D721Med (cell line): Measurements from ENCODE around the gene SLC38A5.

Source experiments
- DNase-seq: peaks from one replicate; pipeline ENCODE4 v3.0.0; 2011; ENCODE audit warnings: low spot score; ENCODE audit not compliant: insufficient read length
- FAIRE-seq: peaks from 2 replicates; lab custom pipeline; 2011; peaks lifted over from hg19 to GRCh38; lab: Jason Lieb, UNC
- TF ChIP-seq, protein P1 (sequence below): IDR thresholded peaks from 2 replicates; pipeline ENCODE4 v1.5.1; 2012; ENCODE audit warnings: mild to moderate bottlenecking, control low read depth; ENCODE audit not compliant: insufficient read depth; ENCODE audit errors: missing control alignments

Gene SLC38A5

GRCh38 chrX:48461830-48462229, 8.2 kb downstream of the SLC38A5 start:
- TF ChIP-seq, protein P1, sequence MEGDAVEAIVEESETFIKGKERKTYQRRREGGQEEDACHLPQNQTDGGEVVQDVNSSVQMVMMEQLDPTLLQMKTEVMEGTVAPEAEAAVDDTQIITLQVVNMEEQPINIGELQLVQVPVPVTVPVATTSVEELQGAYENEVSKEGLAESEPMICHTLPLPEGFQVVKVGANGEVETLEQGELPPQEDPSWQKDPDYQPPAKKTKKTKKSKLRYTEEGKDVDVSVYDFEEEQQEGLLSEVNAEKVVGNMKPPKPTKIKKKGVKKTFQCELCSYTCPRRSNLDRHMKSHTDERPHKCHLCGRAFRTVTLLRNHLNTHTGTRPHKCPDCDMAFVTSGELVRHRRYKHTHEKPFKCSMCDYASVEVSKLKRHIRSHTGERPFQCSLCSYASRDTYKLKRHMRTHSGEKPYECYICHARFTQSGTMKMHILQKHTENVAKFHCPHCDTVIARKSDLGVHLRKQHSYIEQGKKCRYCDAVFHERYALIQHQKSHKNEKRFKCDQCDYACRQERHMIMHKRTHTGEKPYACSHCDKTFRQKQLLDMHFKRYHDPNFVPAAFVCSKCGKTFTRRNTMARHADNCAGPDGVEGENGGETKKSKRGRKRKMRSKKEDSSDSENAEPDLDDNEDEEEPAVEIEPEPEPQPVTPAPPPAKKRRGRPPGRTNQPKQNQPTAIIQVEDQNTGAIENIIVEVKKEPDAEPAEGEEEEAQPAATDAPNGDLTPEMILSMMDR, result no peak
- DNase-seq (no peak), FAIRE-seq (no peak)

DNA sequence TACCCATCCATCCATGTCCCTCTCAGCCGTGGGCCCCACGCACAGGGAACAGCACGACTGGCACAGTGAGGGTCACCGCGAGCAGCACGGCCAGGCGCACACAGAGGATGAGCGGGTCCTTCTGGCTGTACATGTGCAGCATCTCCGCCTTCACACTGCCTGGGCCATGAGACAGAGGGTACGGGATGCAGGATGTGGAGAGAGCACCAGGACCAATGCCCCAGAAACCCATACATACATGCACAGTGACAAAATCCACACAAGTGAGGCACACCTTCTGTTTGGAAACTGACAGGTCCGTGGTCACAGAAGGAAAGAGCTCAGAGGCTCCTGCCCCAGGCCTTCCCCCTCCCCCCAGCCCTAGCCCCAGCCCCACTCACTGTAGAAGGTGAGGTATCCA, 9.5 kb downstream of the SLC38A5 start:
- FAIRE-seq, result no peak
- no peak for DNase-seq
- TF ChIP-seq, protein P1, result no peak

- DNase-seq (no peak), FAIRE-seq (no peak)
- TF ChIP-seq, protein P1, result no peak
Measured at GRCh38 chrX:48460031-48460430, 10.0 kb downstream of the SLC38A5 start.

DNA sequence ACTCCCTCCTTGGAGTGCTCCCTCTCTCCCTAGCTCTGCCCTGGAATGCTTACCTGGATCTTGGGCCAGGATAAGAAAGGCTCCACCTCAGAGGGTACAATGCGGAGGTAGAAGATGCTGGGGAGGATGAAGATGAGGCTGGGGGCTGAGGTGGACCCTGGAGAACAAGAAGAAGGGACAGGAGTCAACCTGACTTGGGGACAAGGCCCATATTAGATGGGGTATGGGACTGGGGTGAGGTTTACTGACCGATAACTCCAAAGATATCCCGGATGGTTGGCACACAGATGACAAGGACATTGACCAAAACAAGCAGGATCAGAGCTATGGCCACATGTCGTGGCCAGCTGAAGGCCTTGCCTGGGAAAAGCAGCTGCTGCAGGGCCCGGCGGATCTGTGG, 10.6 kb downstream of the SLC38A5 start:
- FAIRE-seq, result no peak
- DNase-seq, result no peak
- TF ChIP-seq, protein P1, result no peak

DNA sequence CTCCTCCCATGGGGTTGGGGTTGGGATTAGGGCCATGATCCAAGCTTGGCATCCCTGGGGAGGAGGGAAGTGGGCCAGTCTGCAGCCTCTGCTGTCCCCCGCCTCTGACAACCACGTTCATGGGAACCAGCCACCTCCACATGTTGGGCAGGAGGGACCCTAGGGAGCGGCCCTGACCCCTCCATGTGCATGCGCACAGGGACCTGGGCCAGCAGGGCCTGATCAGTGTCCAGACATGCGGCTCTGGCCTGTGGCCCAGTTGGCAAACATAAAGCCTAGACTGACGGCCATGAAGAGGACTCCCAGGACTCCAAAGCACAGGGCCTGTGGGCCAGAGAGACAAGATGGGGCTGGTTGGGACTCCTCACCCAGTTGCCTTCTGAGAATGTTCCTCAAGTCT, 11.3 kb downstream of the SLC38A5 start:
- DNase-seq (no peak), FAIRE-seq (no peak)
- TF ChIP-seq, protein P1, result no peak

GRCh38 chrX:48456628-48457331, 13.3 kb downstream of the SLC38A5 start:
- DNase-seq (no peak), FAIRE-seq (no peak)
- TF ChIP-seq, protein P1, result no peak

GRCh38 chrX:48451708-48452107, 18.4 kb downstream of the SLC38A5 start:
- TF ChIP-seq, protein P1, result no peak
- FAIRE-seq (no peak), DNase-seq (no peak)
